Lung (tissue), 12 donors: Measurements from ENCODE around the gene SPSB4. TPM values are rescaled to one million over a fixed set of nuclear protein-coding genes. Genes with fewer than 3 reads are reported as not detected.

Source experiments
- ATAC-seq: fragments of 200-7000 bp; cut with Tn5 transposase; one replicate; pipeline ENCODE4 v1.9.1; 2020; ENCODE audit warnings: moderate number of reproducible peaks; ENCODE audit not compliant: insufficient read depth, low FRiP score
- DNase-seq, 3 donors: peaks; one replicate each; pipeline ENCODE4 v3.0.0-alpha.2; 2013 to 2017
- H3K27ac ChIP-seq, 2 donors: one replicate each; pipeline ENCODE4 v1.5.1; 2013; ENCODE audit warnings: mild to moderate bottlenecking in 2 of 2, moderate library complexity in 2 of 2, control low read depth in 1 of 2, inconsistent platforms in 1 of 2, low read depth in 1 of 2, low read length in 1 of 2
- H3K27me3 ChIP-seq, 3 donors: one replicate each; pipeline ENCODE4 v1.5.1; 2013; ENCODE audit warnings: low read length in 2 of 3; ENCODE audit not compliant: control insufficient read depth in 3 of 3, insufficient read depth in 3 of 3
- H3K36me3 ChIP-seq, 4 donors: one replicate each; pipeline ENCODE4 v1.5.1; 2013; ENCODE audit warnings: low read length in 4 of 4, mild to moderate bottlenecking in 1 of 4, moderate library complexity in 1 of 4; ENCODE audit not compliant: control insufficient read depth in 4 of 4, insufficient read depth in 4 of 4
- H3K4me1 ChIP-seq, 5 donors: one replicate each; pipeline ENCODE4 v1.5.1; 2013; ENCODE audit warnings: low read length in 5 of 5, mild to moderate bottlenecking in 2 of 5, moderate library complexity in 1 of 5; ENCODE audit not compliant: control insufficient read depth in 5 of 5, insufficient read depth in 5 of 5
- H3K4me3 ChIP-seq: one replicate; pipeline ENCODE4 v1.5.1; 2013; ENCODE audit warnings: mild to moderate bottlenecking, control low read depth, moderate library complexity
- H3K9ac ChIP-seq, 2 donors: one replicate each; pipeline ENCODE4 v1.5.1; 2013; ENCODE audit warnings: low read length in 2 of 2, control low read depth in 1 of 2; ENCODE audit not compliant: insufficient read depth in 1 of 2
- H3K9me3 ChIP-seq, 4 donors: one replicate each; pipeline ENCODE4 v1.5.1; 2013; ENCODE audit warnings: low read length in 3 of 4, mild to moderate bottlenecking in 1 of 4, moderate library complexity in 1 of 4; ENCODE audit not compliant: control insufficient read depth in 4 of 4, insufficient read depth in 3 of 4
- WGBS, 2 donors: extraction: QIAGEN DNeasy Blood & Tissue Kit; methylation state at CpG; one replicate each; pipeline ENCODE4 v1.1.7; 2013; 5-methylcytosine and 5-hydroxymethylcytosine counted together
- polyA plus RNA-seq, 2 donors: library from polyadenylated mRNA; stranded (reverse); fragments of 200-250 nt; gene quantifications; one replicate each; pipeline ENCODE4 v1.2.1, GENCODE V29; 2013
- total RNA-seq, 2 donors: library from RNA; depleted of rRNA in 1 of 2; stranded (reverse); fragments of >200 nt in 1 of 2; gene quantifications; one replicate each; pipeline ENCODE4 v1.2.1, GENCODE V29; 2014 to 2021
- TF ChIP-seq, protein P1 (sequence below): IDR thresholded peaks from 2 replicates; pipeline ENCODE4 v1.5.1; 2012; ENCODE audit warnings: mild to moderate bottlenecking; ENCODE audit errors: control extremely low read depth, extremely low read depth
- donor health status: control.
- donor health status: control.
- donor health status: Bipolar disorder and iron deficiency.
- donor health status: healthy.
- donor health status: DM: yes; HTN: yes; CAD: no.

Gene SPSB4
- total and polyA plus RNA-seq, 4 donors: 0.25 to 4.4 (median 1.5) TPM

DNA sequence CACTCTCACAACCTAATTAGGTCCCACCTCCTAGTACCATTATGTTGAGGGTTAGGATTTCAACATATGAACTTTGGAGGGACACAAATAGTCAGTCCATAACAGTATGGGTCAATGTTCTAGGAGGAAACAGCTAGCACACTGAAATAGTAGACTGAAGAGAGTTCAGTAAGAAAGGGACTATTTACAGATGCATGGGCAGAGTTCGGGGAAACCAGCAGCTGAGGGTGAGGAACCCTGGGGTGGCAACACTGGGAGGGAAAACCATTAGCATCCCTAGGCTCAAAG is 102.5 kb downstream of the SPSB4 start:
- TF ChIP-seq, protein P1, sequence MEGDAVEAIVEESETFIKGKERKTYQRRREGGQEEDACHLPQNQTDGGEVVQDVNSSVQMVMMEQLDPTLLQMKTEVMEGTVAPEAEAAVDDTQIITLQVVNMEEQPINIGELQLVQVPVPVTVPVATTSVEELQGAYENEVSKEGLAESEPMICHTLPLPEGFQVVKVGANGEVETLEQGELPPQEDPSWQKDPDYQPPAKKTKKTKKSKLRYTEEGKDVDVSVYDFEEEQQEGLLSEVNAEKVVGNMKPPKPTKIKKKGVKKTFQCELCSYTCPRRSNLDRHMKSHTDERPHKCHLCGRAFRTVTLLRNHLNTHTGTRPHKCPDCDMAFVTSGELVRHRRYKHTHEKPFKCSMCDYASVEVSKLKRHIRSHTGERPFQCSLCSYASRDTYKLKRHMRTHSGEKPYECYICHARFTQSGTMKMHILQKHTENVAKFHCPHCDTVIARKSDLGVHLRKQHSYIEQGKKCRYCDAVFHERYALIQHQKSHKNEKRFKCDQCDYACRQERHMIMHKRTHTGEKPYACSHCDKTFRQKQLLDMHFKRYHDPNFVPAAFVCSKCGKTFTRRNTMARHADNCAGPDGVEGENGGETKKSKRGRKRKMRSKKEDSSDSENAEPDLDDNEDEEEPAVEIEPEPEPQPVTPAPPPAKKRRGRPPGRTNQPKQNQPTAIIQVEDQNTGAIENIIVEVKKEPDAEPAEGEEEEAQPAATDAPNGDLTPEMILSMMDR: no peak
- ATAC-seq: no peak
- no peak overlapping the region for H3K27ac ChIP-seq

DNA sequence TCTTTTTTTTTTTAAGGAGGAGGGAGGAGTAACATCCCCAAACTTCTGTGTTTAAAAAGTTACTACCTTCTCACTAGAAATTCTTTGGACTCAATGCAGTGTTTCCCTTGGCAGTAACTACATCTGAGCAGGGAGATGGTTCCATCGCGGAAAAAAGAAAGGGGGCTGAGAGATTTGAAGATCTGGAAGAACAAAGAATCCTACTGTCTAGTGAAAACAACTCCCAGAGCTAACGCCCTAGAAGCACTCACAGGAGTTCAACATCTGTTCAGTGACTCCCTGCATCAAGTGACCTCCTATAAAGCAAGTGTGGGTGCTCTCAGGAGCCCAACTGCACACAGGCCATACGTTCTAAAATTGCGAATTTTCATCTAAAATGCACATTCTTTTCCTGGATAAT is 113.7 kb downstream of the SPSB4 start:
- WGBS, 2 donors: 75 to 81% methylated on average over 5 of the region's 5 CpGs
- TF ChIP-seq, protein P1: no peak
- no peak for ATAC-seq

More for the DNA sequence above, 102.5 kb downstream of the SPSB4 start:
- no peak for DNase-seq
- no peaks in the 10 kb centered on the region for H3K4me1 ChIP-seq
- no peak overlapping the region for H3K4me3 ChIP-seq
- H3K9me3 ChIP-seq: peaks cover 0 to 2% (median 0%) of the 10 kb centered on the region in 4 donors
- H3K36me3 ChIP-seq: no peaks in the 10 kb centered on the region
- WGBS, 2 donors: 83 to 95% methylated on average over 1 of the region's 1 CpG
- no peaks in the 10 kb centered on the region for H3K27me3 ChIP-seq
- no peak overlapping the region for H3K9ac ChIP-seq

GRCh38 chr3:141167681-141168080 is 116.5 kb downstream of the SPSB4 start:
- ATAC-seq: no peak
- H3K27me3 ChIP-seq: no peaks in the 10 kb centered on the region

More for the DNA sequence above, 113.7 kb downstream of the SPSB4 start:
- no peak for DNase-seq
- Histone ChIP-seq H3K4me3 (no peak overlapping the region), H3K9ac (no peak overlapping the region), H3K27me3 (no peaks in the 10 kb centered on the region), H3K36me3 (no peaks in the 10 kb centered on the region), H3K9me3 (peaks cover 0 to 11% (median 5%) of the 10 kb centered on the region in 4 donors), H3K27ac (no peak overlapping the region), H3K4me1 (no peaks in the 10 kb centered on the region)

More at GRCh38 chr3:141167681-141168080, 116.5 kb downstream of the SPSB4 start:
- H3K4me1 ChIP-seq: no peaks in the 10 kb centered on the region
- TF ChIP-seq, protein P1: no peak
- H3K9ac ChIP-seq: no peak overlapping the region
- no peak overlapping the region for H3K4me3 ChIP-seq
- WGBS, 2 donors: 94 to 97% methylated on average over 4 of the region's 4 CpGs
- H3K9me3 ChIP-seq: peaks cover 0 to 3% (median under 1%) of the 10 kb centered on the region in 4 donors
- DNase-seq: no peak
- no peak overlapping the region for H3K27ac ChIP-seq
- no peaks in the 10 kb centered on the region for H3K36me3 ChIP-seq
